HG02610 (cell line): ENCODE data around the gene AJAP1.
"Not testable (repeated sequence)": the region's sequence is repeated elsewhere in the genome, so short reads cannot be mapped to it uniquely, and the experiment has no call there.

Experiments
- ATAC-seq: cut with Tn5 transposase; IDR thresholded peaks from one replicate; pipeline ENCODE4 v1.9.1; 2021; ENCODE audit warnings: mild to moderate bottlenecking, moderate library complexity; ENCODE audit not compliant: unreplicated experiment

The AJAP1 gene

GRCh38 chr1:4656533-4657140 is 2.2 kb downstream of the AJAP1 start:
- ATAC-seq: no peak

GRCh38 chr1:4657244-4657789 is 2.9 kb downstream of the AJAP1 start:
- no peak for ATAC-seq

GRCh38 chr1:4657960-4658541 is 3.6 kb downstream of the AJAP1 start:
- ATAC-seq: no peak

- no peak for ATAC-seq
Measured at GRCh38 chr1:4658643-4659628, 4.5 kb downstream of the AJAP1 start.

GRCh38 chr1:4660917-4661594 is 6.6 kb downstream of the AJAP1 start:
- ATAC-seq: no peak

- ATAC-seq: no peak
Measured at GRCh38 chr1:4661595-4661917, 7.1 kb downstream of the AJAP1 start.

GRCh38 chr1:4662168-4662567 is 7.8 kb downstream of the AJAP1 start:
- ATAC-seq: no peak

- no peak for ATAC-seq
Measured at GRCh38 chr1:4662723-4663122, 8.3 kb downstream of the AJAP1 start.

- ATAC-seq: no peak
Measured at GRCh38 chr1:4664095-4664494, 9.7 kb downstream of the AJAP1 start.

GRCh38 chr1:4664606-4665005 is 10.2 kb downstream of the AJAP1 start:
- no peak for ATAC-seq

GRCh38 chr1:4665456-4665855 is 11.0 kb downstream of the AJAP1 start:
- ATAC-seq: no peak

- not testable (repeated sequence) for ATAC-seq
Measured at GRCh38 chr1:4666683-4667082, 12.3 kb downstream of the AJAP1 start.

- no peak for ATAC-seq
Measured at GRCh38 chr1:4668743-4669700, 14.6 kb downstream of the AJAP1 start.

GRCh38 chr1:4670265-4670664 is 15.9 kb downstream of the AJAP1 start:
- no peak for ATAC-seq

- ATAC-seq: no peak
Measured at GRCh38 chr1:4671828-4672227, 17.4 kb downstream of the AJAP1 start.

GRCh38 chr1:4673494-4673893 is 19.1 kb downstream of the AJAP1 start:
- no peak for ATAC-seq

GRCh38 chr1:4674117-4674516 is 19.7 kb downstream of the AJAP1 start:
- ATAC-seq: no peak

- ATAC-seq: no peak
Measured at GRCh38 chr1:4674676-4675075, 20.3 kb downstream of the AJAP1 start.

GRCh38 chr1:4675454-4676186 is 21.2 kb downstream of the AJAP1 start:
- no peak for ATAC-seq
